ENCODE results near the gene CLIP1.
"Not testable (repeated sequence)": the region's sequence is repeated elsewhere in the genome, so short reads cannot be mapped to it uniquely, and the experiment has no call there.

CLIP1 gene

DNA sequence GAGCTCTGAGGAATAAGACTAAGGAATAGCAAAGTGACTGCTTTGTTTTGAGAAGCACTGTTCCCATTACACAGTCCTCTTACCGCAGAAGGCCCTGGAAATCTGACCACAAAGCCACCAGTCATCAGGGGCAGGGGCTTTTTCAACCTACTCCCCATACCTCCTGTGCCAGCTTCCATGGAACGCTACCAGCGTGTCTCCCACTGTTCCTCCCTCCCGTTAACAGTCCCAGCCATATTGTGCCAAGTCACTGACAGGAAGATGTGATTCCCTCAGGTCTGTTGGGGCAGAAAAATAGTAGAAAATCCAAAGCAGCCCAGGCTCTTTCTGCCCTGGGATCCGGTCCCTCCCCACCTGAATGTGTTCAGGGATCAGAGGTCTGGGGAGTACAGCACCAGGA is 109.5 kb downstream of the CLIP1 start:
- DNase-seq (ENCODE audit: low read depth in 2 of 2), result no peak

- no peak for DNase-seq (ENCODE audit: low read depth in 2 of 2)
Measured at GRCh38 chr12:122311696-122312095, 110.8 kb downstream of the CLIP1 start.

DNA sequence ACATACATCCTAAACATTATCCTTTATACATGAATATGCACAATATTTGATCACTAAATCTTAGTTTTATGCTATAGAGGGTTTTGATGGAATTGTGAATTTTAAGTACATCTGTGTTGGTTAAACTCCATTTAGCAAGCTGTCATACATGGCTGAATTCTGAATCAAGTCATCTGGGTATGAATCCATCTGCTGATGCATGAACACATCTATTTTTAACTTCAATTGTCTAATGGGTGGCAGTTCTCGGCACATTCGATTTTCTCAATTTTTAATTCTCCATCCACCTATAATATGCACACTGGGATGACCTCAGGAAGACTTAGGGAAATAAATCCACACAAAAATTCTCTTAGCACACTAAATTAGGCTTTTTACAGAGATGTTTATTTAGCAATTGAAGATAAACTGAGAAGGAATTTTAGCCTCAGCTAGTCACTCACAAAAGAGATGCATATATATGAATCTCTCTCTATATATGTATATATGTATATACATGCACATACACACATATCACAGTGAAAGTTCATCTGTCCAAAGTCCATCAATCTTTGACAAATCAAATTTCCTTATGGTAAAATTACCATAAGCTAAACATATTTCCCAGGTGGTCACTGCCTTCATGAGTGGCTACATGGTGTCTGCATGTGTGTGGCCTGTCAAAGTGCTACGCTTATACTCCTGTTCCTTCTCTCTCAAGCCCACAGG is 111.7 kb downstream of the CLIP1 start:
- DNase-seq (ENCODE audit: low read depth in 2 of 2), result no peak

DNA sequence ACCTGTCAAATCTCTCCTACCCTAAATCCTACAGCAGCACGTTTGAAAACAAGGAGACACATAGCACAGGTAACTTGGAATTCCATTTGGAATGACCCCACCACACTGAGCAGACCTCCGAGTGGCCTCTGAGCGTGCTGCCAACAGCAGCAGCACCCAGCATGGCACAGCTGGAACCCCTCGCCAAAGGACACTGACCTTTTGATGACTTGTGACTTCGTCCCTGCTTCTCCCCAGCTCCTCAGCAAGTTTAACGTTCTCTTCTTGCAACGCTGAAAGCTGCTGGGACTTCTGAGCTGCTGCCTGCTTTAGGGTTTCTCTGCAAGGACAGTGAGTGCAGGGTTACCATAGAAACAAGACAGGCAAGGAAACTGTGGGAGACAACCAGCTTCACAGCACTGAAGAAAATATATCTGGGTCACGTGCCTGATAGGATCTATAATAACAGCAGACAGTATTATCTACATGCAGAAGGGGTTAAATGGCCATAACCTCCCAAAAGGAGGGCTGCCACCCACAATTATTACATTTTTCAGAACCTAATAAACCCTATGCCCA is 112.8 kb downstream of the CLIP1 start:
- DNase-seq (ENCODE audit: low read depth in 2 of 2), result no peak

DNA sequence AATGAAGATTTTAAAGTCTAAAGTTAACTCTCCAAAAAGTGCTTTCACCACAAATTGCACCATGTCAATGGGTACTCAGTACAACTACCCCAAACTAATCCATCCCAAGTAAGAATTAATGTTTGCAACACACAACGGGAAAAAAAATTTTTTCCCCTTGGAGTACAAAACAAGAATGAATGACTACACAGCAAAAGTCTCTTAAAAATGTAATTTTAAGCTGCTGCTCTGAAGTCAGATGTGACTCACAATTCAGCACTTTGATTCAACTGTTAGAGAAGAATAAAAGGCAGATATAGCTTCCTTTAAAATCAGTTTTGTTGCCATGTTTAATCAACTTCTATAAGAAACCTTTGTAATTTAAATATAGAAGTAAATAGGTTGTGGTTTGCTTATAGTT is 113.7 kb downstream of the CLIP1 start:
- no peak for DNase-seq (ENCODE audit: low read depth in 2 of 2)

DNA sequence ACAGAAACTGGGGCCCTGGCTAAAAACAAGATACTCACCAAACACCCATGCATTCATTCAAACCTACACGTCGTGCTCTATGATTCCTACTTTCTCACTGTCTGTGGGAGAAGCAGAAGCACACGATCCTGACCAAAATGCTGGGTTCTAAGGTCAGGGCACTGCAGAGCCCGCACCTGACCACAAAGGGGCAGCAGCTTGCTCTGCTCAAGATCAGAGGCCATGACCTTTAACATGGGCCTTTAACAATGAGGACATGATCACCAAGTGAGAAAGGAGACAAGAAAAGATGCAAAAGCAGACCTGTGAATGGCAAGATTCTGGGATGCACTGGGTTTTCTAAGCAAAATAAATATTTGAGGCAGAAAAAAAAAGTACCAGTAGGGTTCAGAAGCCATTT is 116.1 kb downstream of the CLIP1 start:
- DNase-seq (ENCODE audit: low read depth in 2 of 2), result no peak

DNA sequence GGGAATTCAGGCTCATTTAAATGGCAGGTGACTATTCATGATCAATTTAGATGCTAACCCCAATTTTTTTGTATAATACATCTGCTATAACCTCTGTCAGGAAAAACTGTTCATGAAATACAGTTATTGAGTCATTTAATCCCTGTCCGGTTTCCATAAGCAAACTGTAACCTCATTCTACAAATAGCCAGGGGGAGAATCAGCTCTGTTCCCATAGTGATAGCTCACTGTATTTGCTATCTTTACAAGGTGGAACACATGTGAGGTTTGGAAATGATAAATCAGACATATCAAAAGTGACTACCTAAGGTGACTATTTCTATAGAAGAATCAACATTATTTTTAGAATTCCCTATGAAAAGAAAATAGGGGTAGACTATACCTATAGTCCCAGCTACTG is 117.5 kb downstream of the CLIP1 start:
- no peak for DNase-seq (ENCODE audit: low read depth in 2 of 2)

DNA sequence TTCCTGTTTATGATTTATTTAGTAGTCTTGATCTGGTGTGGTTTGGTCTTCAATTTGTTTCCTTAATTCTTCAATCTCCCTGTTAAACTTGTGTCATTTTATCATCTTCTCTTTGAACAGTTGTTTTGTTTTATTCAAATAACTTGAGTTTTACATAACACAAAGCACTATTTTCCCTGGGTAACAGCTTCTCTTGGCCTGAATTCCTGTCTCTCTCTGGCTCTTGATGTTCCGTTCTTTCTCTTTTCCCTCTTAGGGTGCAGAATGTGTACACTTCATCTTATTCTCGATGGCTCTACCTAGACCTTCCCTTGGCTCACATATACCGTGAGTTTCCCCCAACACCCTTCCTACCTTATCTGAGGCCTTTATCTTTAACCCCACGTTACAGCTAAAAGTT is 119.4 kb downstream of the CLIP1 start:
- DNase-seq (ENCODE audit: low read depth in 2 of 2), result no peak

DNA sequence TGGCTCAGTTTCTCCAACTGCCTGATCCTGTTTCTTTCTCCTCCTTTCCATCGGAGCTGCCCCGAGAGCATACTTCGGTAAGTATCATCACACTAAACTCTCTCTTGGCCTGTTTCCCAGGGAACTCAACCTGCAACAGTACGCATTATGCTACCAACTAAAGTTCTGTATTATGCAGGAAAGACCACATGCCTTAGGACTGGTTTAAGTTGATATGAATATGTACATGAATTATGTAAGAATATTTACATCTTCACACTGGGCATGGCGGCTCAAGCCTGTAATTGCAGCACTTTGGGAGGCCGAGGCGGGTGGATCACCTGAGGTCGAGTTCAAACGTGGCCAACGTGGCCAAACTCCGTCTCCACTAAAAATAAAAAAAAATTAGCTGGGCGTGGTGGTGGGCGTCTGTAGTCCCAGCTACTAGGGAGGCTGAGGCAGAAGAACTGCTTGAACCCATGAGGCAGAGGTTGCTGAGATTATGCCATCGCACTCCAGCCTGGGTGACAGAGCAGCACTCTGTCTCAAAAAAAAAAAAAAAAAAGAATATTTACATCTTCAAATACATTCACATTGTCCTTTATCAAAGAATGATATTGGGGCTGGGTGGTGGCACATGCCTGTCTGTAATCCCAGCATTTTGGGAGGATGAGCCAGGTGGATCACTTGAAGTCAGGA is 124.3 kb downstream of the CLIP1 start:
- no peak for DNase-seq (ENCODE audit: low read depth in 2 of 2)

DNA sequence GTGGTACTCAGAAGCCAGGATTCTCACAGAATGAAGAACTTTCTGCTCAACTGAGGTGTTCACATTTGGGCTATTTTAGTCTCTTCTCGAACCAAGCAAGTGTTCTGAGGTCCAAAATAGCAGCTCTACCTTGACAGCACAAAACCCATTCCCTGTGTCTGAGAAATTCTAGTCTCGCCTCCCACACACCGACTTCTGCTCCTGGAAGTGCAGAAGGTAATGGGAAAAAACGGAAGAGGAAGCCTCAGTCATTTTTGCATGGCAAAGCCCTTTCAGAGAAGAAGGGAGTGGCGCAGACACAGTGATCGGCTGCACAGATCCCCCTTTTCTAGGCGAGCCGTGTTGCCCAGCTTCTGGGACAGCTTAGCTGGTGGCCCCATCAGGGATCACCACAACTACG is 125.0 kb downstream of the CLIP1 start:
- no peak for DNase-seq (ENCODE audit: low read depth in 2 of 2)

GRCh38 chr12:122295877-122296276 is 126.6 kb downstream of the CLIP1 start:
- DNase-seq (ENCODE audit: low read depth in 2 of 2), result no peak

- no peak for DNase-seq (ENCODE audit: low read depth in 2 of 2)
Measured at GRCh38 chr12:122293081-122293480, 129.4 kb downstream of the CLIP1 start.

GRCh38 chr12:122291431-122291830 is 131.0 kb downstream of the CLIP1 start:
- no peak for DNase-seq (ENCODE audit: low read depth in 2 of 2)

DNA sequence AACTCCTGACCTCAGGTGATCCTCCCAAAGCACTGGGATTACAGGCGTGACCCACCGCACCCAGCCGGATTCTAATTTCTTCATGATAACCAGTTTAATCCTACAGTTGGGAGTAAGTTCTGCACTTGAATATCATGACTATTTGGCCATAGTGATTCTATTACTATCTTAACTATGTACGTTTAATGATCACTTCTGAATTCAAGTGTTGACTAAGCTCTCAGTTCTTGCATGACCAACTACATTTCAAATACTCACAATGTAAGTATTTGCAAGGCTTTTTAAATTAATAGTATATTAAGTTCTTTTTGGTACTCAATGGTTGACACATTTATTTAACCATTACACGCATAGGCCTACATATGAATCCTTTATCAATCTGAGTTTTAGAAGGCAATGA is 138.8 kb downstream of the CLIP1 start:
- DNase-seq (ENCODE audit: low read depth in 2 of 2), result no peak

- DNase-seq (ENCODE audit: low read depth in 2 of 2), result no peak
Measured at GRCh38 chr12:122282061-122282460, 140.4 kb downstream of the CLIP1 start.

- DNase-seq (ENCODE audit: low read depth in 2 of 2), result no peak
Measured at GRCh38 chr12:122276242-122276641, 146.2 kb downstream of the CLIP1 start.

DNA sequence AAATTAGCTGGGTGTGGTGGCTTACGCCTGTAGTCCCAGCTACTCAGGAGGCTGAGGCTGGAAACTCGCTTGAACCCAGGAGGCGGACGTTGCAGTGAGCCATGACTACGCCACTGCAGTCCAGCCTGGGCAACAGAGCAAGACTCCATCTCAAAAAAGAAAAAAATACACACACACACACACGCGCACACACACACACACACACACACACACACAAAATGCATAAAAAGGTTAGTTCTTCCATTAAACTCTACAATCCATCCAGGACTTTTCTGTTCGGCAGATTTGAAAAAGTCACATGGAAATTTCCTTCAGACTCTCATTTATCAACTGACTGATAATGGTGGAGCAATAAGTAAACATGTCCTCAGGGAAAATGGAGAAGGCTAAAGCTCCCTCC is 147.0 kb downstream of the CLIP1 start:
- no peak for DNase-seq (ENCODE audit: low read depth in 2 of 2)

DNA sequence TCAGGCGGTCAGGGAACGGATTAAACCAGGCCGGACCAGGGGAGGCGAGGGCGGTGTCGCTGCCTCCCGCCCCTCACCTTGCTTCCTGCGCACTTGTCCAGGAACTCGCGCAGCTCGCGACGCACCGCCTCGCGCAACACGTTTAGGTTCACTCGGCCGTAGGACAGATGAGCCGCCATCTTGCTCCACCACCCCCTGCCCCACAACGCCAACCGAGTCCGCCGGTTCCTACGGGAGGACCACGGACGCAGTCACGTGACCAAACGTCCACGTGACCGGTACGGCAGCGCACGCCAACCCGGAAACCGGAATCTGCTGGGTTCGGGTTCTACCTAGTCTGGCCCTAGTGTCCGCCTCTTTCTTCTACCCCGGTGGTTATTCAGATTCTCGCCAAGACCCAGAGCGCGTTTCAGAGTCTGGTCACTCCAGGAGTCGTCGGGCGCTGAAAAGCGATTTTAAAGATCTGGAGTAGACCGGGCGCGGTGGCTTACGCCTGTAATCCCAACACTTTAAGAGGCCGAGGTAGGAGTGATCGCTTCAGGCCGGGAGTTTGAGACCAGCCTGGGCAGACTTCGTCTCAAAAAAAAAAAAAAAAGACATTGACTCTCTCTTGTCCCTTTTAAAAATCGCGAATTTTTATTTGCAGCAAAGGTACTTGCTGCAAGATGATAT is 156.1 kb downstream of the CLIP1 start, which contains the start of gene VPS33A:
Gene VPS33A, minus strand, starts transcription at position 265 of the 672 bp plus-strand sequence. Its CDS starts 86 bp downstream, at position 179.
- peak; percentile 96 for DNase-seq (ENCODE audit: low read depth in 2 of 2)

DNA sequence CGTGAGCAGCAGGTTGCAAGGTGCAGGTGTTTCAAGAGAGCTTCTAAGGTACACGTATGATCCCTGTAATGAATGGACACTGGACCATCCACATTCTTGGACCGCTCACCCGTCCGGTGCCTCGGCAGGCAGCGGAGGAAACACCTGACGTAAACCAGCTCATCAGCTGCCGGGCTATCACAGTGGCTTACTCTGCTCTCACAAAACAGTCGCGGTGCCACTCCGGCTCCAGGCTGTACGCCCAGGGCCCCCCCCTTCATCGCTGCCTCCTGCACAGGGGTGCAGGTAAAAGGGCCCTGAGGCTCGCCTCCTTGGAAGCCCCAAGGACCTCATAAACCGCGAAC is 156.6 kb downstream of the CLIP1 start:
- peak in 1 of 2 donors; percentile 15 for DNase-seq (ENCODE audit: low read depth in 2 of 2)

- DNase-seq (ENCODE audit: low read depth in 2 of 2), result no peak
Measured at GRCh38 chr12:122265476-122265875, 157.0 kb downstream of the CLIP1 start.

DNA sequence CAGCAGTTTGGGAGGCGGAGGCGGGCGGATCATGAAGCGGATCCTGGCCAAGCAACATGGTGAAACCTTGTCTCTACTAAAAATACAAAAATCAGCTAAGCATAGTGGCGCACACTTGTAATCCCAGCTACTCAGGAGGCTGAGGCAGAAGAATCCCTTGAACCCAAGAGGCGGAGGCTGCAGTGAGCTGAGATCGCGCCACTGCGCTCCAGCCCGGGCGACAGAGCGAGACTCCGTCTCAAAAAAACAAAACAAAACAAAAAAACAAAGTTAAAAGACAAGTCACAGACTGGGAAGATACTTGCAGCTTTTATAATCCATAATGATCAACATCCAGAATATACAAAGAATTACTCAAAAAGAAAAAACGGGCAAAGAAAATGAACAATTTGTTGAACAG is 161.7 kb downstream of the CLIP1 start:
- DNase-seq (ENCODE audit: low read depth in 2 of 2), result not testable (repeated sequence)

DNA sequence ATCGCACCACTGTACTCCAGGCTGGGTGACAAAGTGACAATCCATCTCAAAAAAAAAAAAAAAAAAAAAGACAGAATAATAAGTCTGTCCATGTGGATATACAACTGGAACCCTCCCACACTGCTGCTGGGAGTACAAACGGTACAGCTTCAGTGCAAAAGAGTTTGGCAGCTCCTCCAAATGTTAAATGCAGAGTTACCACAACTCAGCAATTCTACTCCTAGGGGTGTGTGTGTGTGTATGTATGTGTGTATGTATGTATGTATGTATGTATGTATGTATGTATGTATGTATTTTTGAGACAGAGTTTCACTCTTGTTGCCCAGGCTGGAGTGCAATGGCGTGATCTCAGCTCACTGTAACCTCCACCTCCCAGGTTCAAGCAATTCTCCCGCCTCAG is 163.5 kb downstream of the CLIP1 start:
- not testable (repeated sequence) for DNase-seq (ENCODE audit: low read depth in 2 of 2)

- DNase-seq (ENCODE audit: low read depth in 2 of 2), result not testable (repeated sequence)
Measured at GRCh38 chr12:122258462-122258861, 164.0 kb downstream of the CLIP1 start.
